Breast epithelium (tissue), 4 donors: ENCODE measurements around the gene CDH2. TPM values are rescaled to one million over a fixed set of nuclear protein-coding genes. Genes with fewer than 3 reads are reported as not detected.

Experiments
- DNase-seq, 2 donors: peaks; one replicate each; pipeline ENCODE4 v3.0.0-alpha.2; 2019; ENCODE audit warnings: low spot score in 2 of 2
- H3K27ac ChIP-seq, 2 donors: fragments of 200-600 bp; sonication (generic) in 1 of 2; one replicate each; pipeline ENCODE4 v1.5.1; 2016 to 2019; ENCODE audit warnings: mild to moderate bottlenecking in 1 of 2
- H3K27me3 ChIP-seq, 2 donors: fragments of 200-600 bp; sonication (generic) in 1 of 2; one replicate each; pipeline versions ENCODE4 v1.5.1 to v1.6.0; 2017 to 2019; ENCODE audit warnings: control low read depth in 1 of 2, mild to moderate bottlenecking in 1 of 2
- H3K36me3 ChIP-seq: fragments of 200-600 bp; one replicate; pipeline ENCODE4 v1.5.1; 2019
- H3K4me1 ChIP-seq, 2 donors: fragments of 200-600 bp; sonication (generic); one replicate each; pipeline ENCODE4 v1.5.1; 2016 to 2019; ENCODE audit warnings: control low read depth in 1 of 2
- H3K4me3 ChIP-seq, 3 donors: fragments of 200-600 bp; sonication (generic); 1 replicate in 2 of 3; 2 replicates in 1 of 3; pipeline ENCODE4 v1.5.1; 2016 to 2019; ENCODE audit warnings: mild to moderate bottlenecking in 3 of 3, moderate library complexity in 2 of 3
- H3K9me3 ChIP-seq, 2 donors: fragments of 200-600 bp; sonication (generic) in 1 of 2; one replicate each; pipeline ENCODE4 v1.5.1; 2016 to 2019; ENCODE audit warnings: control low read depth in 1 of 2
- CTCF ChIP-seq, 3 donors: fragments of 450-650 bp; IDR thresholded peaks; one replicate each; pipeline ENCODE4 v1.5.1; 2016 to 2017; ENCODE audit warnings: antibody characterized with exemption in 3 of 3, mild to moderate bottlenecking in 3 of 3, moderate library complexity in 3 of 3
- POLR2A ChIP-seq: fragments of 450-650 bp; IDR thresholded peaks from one replicate; pipeline ENCODE4 v1.6.1; 2016; ENCODE audit warnings: antibody characterized with exemption, mild to moderate bottlenecking, moderate library complexity
- POLR2AphosphoS5 ChIP-seq, 3 donors: sonication (generic); formaldehyde crosslinking; IDR thresholded peaks; one replicate each; pipeline ENCODE4 v1.6.1; 2017; ENCODE audit warnings: antibody characterized with exemption in 3 of 3
- intact Hi-C: fragments of 100-400 bp; cut with DNase I; formaldehyde crosslinking; loops from one replicate; pipeline ENCODE4 v1.15.1; 2023; ENCODE audit warnings: low total_unique reads
- total RNA-seq, 3 donors: library from RNA; depleted of rRNA; stranded (reverse); fragments of >200 nt; gene quantifications; one replicate each; pipeline ENCODE4 v1.1.0, GENCODE V29; 2016

Gene CDH2
- total RNA-seq, 3 donors from 2014 or later, result 0.16 to 1.8 (median 0.33) TPM

GRCh38 chr18:27903906-27904305 lies 273.0 kb downstream of the CDH2 start:
- Histone ChIP-seq H3K27me3 (no peaks in the 10 kb centered on the region), H3K27ac (no peak overlapping the region), H3K36me3 (no peaks in the 10 kb centered on the region), H3K9me3 (peaks cover 0 to 21% of the 10 kb centered on the region in 2 donors), H3K4me1 (no peaks in the 10 kb centered on the region), H3K4me3 (no peak overlapping the region)
- intact Hi-C loops, result loop anchor here (5.0 kb wide), 1 partner anchor 633 kb away; no protein-coding TSS in a partner anchor
- TF ChIP-seq CTCF (IDR thresholded peaks at IDR 0.05) (no peak), POLR2A (no peak), POLR2AphosphoS5 (IDR thresholded peaks at IDR 0.05) (no peak)
- no peak for DNase-seq

- no peak for DNase-seq
- Histone ChIP-seq H3K27ac (no peak overlapping the region), H3K36me3 (no peaks in the 10 kb centered on the region), H3K9me3 (peaks cover 0 to 9% of the 10 kb centered on the region in 2 donors), H3K4me3 (no peak overlapping the region), H3K4me1 (no peaks in the 10 kb centered on the region), H3K27me3 (no peaks in the 10 kb centered on the region)
- intact Hi-C loops, result loop anchor here (5.0 kb wide), 1 partner anchor 636 kb away; no protein-coding TSS in a partner anchor
- no peak for TF ChIP-seq POLR2AphosphoS5 (IDR thresholded peaks at IDR 0.05)
- no peak for TF ChIP-seq POLR2A
- TF ChIP-seq CTCF (IDR thresholded peaks at IDR 0.05), result no peak
These were observed 275.3 kb downstream of the CDH2 start for GRCh38 chr18:27901424-27902226.
